Measurements from ENCODE around the gene RASD2. TPM values are rescaled to one million over a fixed set of nuclear protein-coding genes. Genes with fewer than 3 reads are reported as not detected.

RASD2 gene
- polyA plus RNA-seq, 4 donors, result 0.54 to 3.7 (median 1.7) TPM

DNA sequence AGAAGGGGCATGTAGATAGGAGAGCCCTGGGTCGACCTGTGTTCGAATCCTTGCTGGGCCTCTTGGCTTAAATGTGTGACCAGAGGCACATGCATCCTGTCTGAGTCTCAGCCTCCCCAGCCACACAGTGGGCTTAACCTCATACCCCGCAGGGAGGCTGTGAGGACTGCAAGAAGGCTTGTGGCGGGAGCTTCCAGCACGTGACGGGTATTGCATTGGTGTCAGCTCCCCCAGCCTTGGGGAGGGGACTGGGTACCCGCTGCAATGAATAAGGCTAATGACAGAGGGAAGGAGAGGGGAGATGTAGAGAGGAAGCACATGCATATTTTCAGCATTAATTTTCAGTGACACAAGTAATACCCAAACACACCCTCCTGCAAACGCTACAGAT, 8.1 kb downstream of the RASD2 start:
- H3K36me3 ChIP-seq (ENCODE audit: control insufficient read depth in 3 of 3, insufficient read depth in 2 of 3, low read depth in 1 of 3, low read length in 3 of 3), result no peaks in the 10 kb centered on the region
- H3K9me3 ChIP-seq (ENCODE audit: control insufficient read depth in 2 of 2, insufficient read depth in 1 of 2, low read depth in 1 of 2, low read length in 1 of 2), result no peaks in the 10 kb centered on the region
- H3K27ac ChIP-seq (ENCODE audit: low read depth in 1 of 3, low read length in 2 of 3), result no peak overlapping the region
- peaks cover 0 to 23% (median 2%) of the 10 kb centered on the region in 3 donors for H3K27me3 ChIP-seq (ENCODE audit: control insufficient read depth in 3 of 3, insufficient read depth in 3 of 3, low read length in 3 of 3)
- H3K4me1 ChIP-seq (ENCODE audit: control insufficient read depth in 3 of 3, insufficient read depth in 2 of 3, low read depth in 1 of 3, low read length in 2 of 3), result no peaks in the 10 kb centered on the region
- DNase-seq, result no peak
- 43 to 57% (median 48%) methylated on average over 7 to 8 of the region's 8 CpGs for WGBS, 3 donors
- FAIRE-seq, result no peak
- no peak overlapping the region for H3K4me3 ChIP-seq (ENCODE audit: low read depth in 1 of 3, low read length in 3 of 3)

DNA sequence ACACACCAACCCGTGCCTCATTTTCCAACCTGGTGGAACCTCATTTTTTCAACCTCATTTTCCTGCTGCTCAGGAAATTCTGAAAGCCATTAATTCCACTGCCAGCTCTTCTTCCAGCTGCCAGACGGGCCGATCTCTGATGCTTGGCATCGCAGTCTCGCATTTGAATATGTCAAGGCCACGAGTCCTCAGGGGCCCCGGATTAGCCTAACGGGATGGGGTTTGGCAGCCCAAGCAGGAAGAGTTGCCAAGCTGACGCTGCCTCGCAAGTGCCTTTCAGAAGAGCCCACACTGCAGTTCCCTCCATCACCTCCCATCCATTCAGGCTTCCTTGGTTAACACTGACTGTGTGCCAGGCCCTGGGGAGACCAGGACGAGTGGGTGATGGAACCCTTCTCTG, 8.7 kb downstream of the RASD2 start:
- peaks cover 0 to 17% (median 2%) of the 10 kb centered on the region in 3 donors for H3K27me3 ChIP-seq (ENCODE audit: control insufficient read depth in 3 of 3, insufficient read depth in 3 of 3, low read length in 3 of 3)
- H3K36me3 ChIP-seq (ENCODE audit: control insufficient read depth in 3 of 3, insufficient read depth in 2 of 3, low read depth in 1 of 3, low read length in 3 of 3), result no peaks in the 10 kb centered on the region
- H3K9me3 ChIP-seq (ENCODE audit: control insufficient read depth in 2 of 2, insufficient read depth in 1 of 2, low read depth in 1 of 2, low read length in 1 of 2), result no peaks in the 10 kb centered on the region
- no peak for DNase-seq
- no peaks in the 10 kb centered on the region for H3K4me1 ChIP-seq (ENCODE audit: control insufficient read depth in 3 of 3, insufficient read depth in 2 of 3, low read depth in 1 of 3, low read length in 2 of 3)
- WGBS, 3 donors, result 9 to 36% (median 33%) methylated on average over 11 of the region's 11 CpGs
- H3K27ac ChIP-seq (ENCODE audit: low read depth in 1 of 3, low read length in 2 of 3), result no peak overlapping the region
- FAIRE-seq, result no peak
- H3K4me3 ChIP-seq (ENCODE audit: low read depth in 1 of 3, low read length in 3 of 3), result no peak overlapping the region

DNA sequence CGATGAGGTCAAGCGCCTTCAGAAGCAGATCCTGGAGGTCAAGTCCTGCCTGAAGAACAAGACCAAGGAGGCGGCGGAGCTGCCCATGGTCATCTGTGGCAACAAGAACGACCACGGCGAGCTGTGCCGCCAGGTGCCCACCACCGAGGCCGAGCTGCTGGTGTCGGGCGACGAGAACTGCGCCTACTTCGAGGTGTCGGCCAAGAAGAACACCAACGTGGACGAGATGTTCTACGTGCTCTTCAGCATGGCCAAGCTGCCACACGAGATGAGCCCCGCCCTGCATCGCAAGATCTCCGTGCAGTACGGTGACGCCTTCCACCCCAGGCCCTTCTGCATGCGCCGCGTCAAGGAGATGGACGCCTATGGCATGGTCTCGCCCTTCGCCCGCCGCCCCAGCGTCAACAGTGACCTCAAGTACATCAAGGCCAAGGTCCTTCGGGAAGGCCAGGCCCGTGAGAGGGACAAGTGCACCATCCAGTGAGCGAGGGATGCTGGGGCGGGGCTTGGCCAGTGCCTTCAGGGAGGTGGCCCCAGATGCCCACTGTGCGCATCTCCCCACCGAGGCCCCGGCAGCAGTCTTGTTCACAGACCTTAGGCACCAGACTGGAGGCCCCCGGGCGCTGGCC, 11.0 kb downstream of the RASD2 start:
- DNase-seq, result no peak

GRCh38 chr22:35552196-35552842, 11.7 kb downstream of the RASD2 start:
- 12 to 24% (median 21%) methylated on average over 12 to 13 of the region's 13 CpGs for WGBS, 3 donors
- Histone ChIP-seq H3K27me3 (ENCODE audit: control insufficient read depth in 3 of 3, insufficient read depth in 3 of 3, low read length in 3 of 3) (peaks cover 0 to 6% (median 0%) of the 10 kb centered on the region in 3 donors), H3K36me3 (ENCODE audit: control insufficient read depth in 3 of 3, insufficient read depth in 2 of 3, low read depth in 1 of 3, low read length in 3 of 3) (no peaks in the 10 kb centered on the region), H3K27ac (ENCODE audit: low read depth in 1 of 3, low read length in 2 of 3) (no peak overlapping the region), H3K9me3 (ENCODE audit: control insufficient read depth in 2 of 2, insufficient read depth in 1 of 2, low read depth in 1 of 2, low read length in 1 of 2) (no peaks in the 10 kb centered on the region), H3K4me3 (ENCODE audit: low read depth in 1 of 3, low read length in 3 of 3) (no peak overlapping the region), H3K4me1 (ENCODE audit: control insufficient read depth in 3 of 3, insufficient read depth in 2 of 3, low read depth in 1 of 3, low read length in 2 of 3) (no peaks in the 10 kb centered on the region)
- DNase-seq, result peak; percentile 50 to 65
- no peak for FAIRE-seq

More for the DNA sequence above, 11.0 kb downstream of the RASD2 start:
- H3K36me3 ChIP-seq (ENCODE audit: control insufficient read depth in 3 of 3, insufficient read depth in 2 of 3, low read depth in 1 of 3, low read length in 3 of 3), result no peaks in the 10 kb centered on the region
- H3K4me1 ChIP-seq (ENCODE audit: control insufficient read depth in 3 of 3, insufficient read depth in 2 of 3, low read depth in 1 of 3, low read length in 2 of 3), result no peaks in the 10 kb centered on the region
- no peaks in the 10 kb centered on the region for H3K9me3 ChIP-seq (ENCODE audit: control insufficient read depth in 2 of 2, insufficient read depth in 1 of 2, low read depth in 1 of 2, low read length in 1 of 2)
- no peak for FAIRE-seq
- 88 to 93% (median 88%) methylated on average over 39 to 43 of the region's 43 CpGs for WGBS, 3 donors
- no peak overlapping the region for H3K4me3 ChIP-seq (ENCODE audit: low read depth in 1 of 3, low read length in 3 of 3)
- no peak overlapping the region for H3K27ac ChIP-seq (ENCODE audit: low read depth in 1 of 3, low read length in 2 of 3)
- peaks cover 0 to 6% (median 0%) of the 10 kb centered on the region in 3 donors for H3K27me3 ChIP-seq (ENCODE audit: control insufficient read depth in 3 of 3, insufficient read depth in 3 of 3, low read length in 3 of 3)

DNA sequence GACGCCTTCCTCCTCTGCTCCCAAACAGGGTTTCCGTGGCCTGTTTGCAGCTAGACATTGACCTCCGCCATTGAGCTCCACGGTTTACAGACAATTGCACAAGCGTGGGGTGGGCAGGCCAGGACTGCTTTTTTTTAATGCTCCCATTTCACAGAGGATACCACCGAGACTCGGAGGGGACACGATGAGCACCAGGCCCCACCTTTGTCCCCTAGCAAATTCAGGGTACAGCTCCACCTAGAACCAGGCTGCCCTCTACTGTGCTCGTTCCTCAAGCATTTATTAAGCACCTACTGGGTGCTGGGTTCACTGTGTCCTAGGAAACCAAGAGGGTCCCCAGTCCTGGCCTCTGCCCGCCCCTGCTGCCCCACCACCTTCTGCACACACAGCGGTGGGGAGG, 12.2 kb downstream of the RASD2 start:
- no peak for DNase-seq
- no peak for FAIRE-seq
- H3K36me3 ChIP-seq (ENCODE audit: control insufficient read depth in 3 of 3, insufficient read depth in 2 of 3, low read depth in 1 of 3, low read length in 3 of 3), result no peaks in the 10 kb centered on the region
- 66 to 80% (median 70%) methylated on average over 11 of the region's 11 CpGs for WGBS, 3 donors
- no peak overlapping the region for H3K4me3 ChIP-seq (ENCODE audit: low read depth in 1 of 3, low read length in 3 of 3)
- H3K4me1 ChIP-seq (ENCODE audit: control insufficient read depth in 3 of 3, insufficient read depth in 2 of 3, low read depth in 1 of 3, low read length in 2 of 3), result no peaks in the 10 kb centered on the region
- no peak overlapping the region for H3K27ac ChIP-seq (ENCODE audit: low read depth in 1 of 3, low read length in 2 of 3)
- peaks cover 0 to 5% (median 0%) of the 10 kb centered on the region in 3 donors for H3K27me3 ChIP-seq (ENCODE audit: control insufficient read depth in 3 of 3, insufficient read depth in 3 of 3, low read length in 3 of 3)
- H3K9me3 ChIP-seq (ENCODE audit: control insufficient read depth in 2 of 2, insufficient read depth in 1 of 2, low read depth in 1 of 2, low read length in 1 of 2), result no peaks in the 10 kb centered on the region

DNA sequence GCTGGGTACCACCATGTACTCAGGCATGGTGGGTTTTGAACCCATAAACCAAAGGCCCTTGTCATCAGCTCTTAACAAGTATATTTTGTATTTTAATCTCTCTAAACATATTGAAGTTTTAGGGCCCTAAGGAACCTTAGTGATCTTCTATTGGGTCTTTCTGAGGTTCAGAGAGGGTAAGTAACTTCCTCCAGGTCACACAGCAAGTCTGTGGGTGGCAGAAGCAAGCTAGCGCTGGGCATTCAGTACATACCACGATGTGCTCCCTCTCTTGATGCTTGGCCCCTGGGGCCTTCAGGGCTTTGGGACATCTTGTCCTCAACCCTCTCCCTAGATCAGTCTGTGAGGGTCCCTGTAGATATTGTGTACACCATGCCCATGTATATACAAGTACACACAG, 12.7 kb downstream of the RASD2 start:
- Histone ChIP-seq H3K4me1 (ENCODE audit: control insufficient read depth in 3 of 3, insufficient read depth in 2 of 3, low read depth in 1 of 3, low read length in 2 of 3) (no peaks in the 10 kb centered on the region), H3K9me3 (ENCODE audit: control insufficient read depth in 2 of 2, insufficient read depth in 1 of 2, low read depth in 1 of 2, low read length in 1 of 2) (no peaks in the 10 kb centered on the region), H3K36me3 (ENCODE audit: control insufficient read depth in 3 of 3, insufficient read depth in 2 of 3, low read depth in 1 of 3, low read length in 3 of 3) (no peaks in the 10 kb centered on the region), H3K4me3 (ENCODE audit: low read depth in 1 of 3, low read length in 3 of 3) (no peak overlapping the region), H3K27me3 (ENCODE audit: control insufficient read depth in 3 of 3, insufficient read depth in 3 of 3, low read length in 3 of 3) (peaks cover 0 to 3% (median 0%) of the 10 kb centered on the region in 3 donors), H3K27ac (ENCODE audit: low read depth in 1 of 3, low read length in 2 of 3) (no peak overlapping the region)
- FAIRE-seq (no peak), DNase-seq (no peak)
- WGBS, 3 donors, result 58 to 92% (median 89%) methylated on average over 2 of the region's 2 CpGs

DNA sequence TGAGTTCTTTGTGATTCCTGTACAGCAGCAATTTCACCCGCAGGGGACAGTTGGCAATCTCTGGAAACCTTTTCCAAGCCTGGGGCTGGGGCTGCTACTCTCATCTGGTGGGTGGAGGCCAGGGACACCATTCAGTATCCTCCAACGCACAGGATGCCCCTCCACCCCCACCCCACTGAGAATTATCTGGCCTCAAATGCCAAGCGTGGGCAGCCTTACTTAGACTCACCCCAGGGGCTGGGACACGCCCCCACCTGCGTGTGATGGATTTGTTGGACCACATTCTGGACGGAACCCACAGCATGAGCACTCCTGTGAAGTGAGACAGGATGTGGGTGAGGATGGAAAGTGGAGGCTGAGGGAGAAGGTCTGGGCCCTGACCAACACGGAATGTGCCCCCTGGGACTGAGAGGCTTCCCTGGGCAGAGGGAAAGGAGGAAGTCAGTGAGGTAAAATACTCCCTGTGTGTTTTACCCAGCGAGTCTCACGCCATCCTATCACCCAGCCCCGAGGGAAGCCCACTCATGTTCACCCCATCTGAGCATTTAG, 13.7 kb downstream of the RASD2 start:
- Histone ChIP-seq H3K4me3 (ENCODE audit: low read depth in 1 of 3, low read length in 3 of 3) (no peak overlapping the region), H3K36me3 (ENCODE audit: control insufficient read depth in 3 of 3, insufficient read depth in 2 of 3, low read depth in 1 of 3, low read length in 3 of 3) (no peaks in the 10 kb centered on the region), H3K4me1 (ENCODE audit: control insufficient read depth in 3 of 3, insufficient read depth in 2 of 3, low read depth in 1 of 3, low read length in 2 of 3) (no peaks in the 10 kb centered on the region), H3K27me3 (ENCODE audit: control insufficient read depth in 3 of 3, insufficient read depth in 3 of 3, low read length in 3 of 3) (peaks cover 0 to 5% (median 0%) of the 10 kb centered on the region in 3 donors), H3K9me3 (ENCODE audit: control insufficient read depth in 2 of 2, insufficient read depth in 1 of 2, low read depth in 1 of 2, low read length in 1 of 2) (peaks cover 0 to 3% of the 10 kb centered on the region in 2 donors), H3K27ac (ENCODE audit: low read depth in 1 of 3, low read length in 2 of 3) (no peak overlapping the region)
- DNase-seq (no peak), FAIRE-seq (no peak)
- 40 to 62% (median 42%) methylated on average over 10 of the region's 10 CpGs for WGBS, 3 donors

DNA sequence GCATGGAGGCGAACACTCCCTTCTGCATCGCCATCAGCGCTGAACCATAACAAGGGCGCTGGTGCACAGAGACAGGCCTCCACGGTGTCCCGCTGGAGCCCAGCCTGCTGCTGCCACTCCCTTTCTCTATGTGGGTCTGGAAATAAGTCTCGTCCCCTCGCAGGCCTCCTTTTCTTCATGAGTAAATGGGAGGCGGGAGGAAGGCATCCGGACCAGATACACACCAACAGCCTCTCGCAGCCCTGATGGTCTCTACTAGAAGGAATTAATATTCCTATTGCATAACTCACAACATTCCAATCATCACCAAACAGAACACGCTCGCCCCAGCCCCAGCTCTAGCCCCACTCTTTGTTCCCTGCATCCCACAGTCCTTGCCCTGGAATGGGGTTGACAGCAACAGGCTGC, 14.9 kb downstream of the RASD2 start:
- FAIRE-seq (no peak), DNase-seq (no peak)
- no peaks in the 10 kb centered on the region for H3K4me1 ChIP-seq (ENCODE audit: control insufficient read depth in 3 of 3, insufficient read depth in 2 of 3, low read depth in 1 of 3, low read length in 2 of 3)
- H3K4me3 ChIP-seq (ENCODE audit: low read depth in 1 of 3, low read length in 3 of 3), result no peak overlapping the region
- 73 to 76% (median 74%) methylated on average over 13 of the region's 13 CpGs for WGBS, 3 donors
- no peaks in the 10 kb centered on the region for H3K36me3 ChIP-seq (ENCODE audit: control insufficient read depth in 3 of 3, insufficient read depth in 2 of 3, low read depth in 1 of 3, low read length in 3 of 3)
- H3K27ac ChIP-seq (ENCODE audit: low read depth in 1 of 3, low read length in 2 of 3), result no peak overlapping the region
- H3K9me3 ChIP-seq (ENCODE audit: control insufficient read depth in 2 of 2, insufficient read depth in 1 of 2, low read depth in 1 of 2, low read length in 1 of 2), result peaks cover 0 to 3% of the 10 kb centered on the region in 2 donors
- H3K27me3 ChIP-seq (ENCODE audit: control insufficient read depth in 3 of 3, insufficient read depth in 3 of 3, low read length in 3 of 3), result peaks cover 0 to 2% (median 0%) of the 10 kb centered on the region in 3 donors

Measured in small intestine (tissue), 7 donors.